ENCODE measurements around the gene PEDS1.

Gene PEDS1

DNA sequence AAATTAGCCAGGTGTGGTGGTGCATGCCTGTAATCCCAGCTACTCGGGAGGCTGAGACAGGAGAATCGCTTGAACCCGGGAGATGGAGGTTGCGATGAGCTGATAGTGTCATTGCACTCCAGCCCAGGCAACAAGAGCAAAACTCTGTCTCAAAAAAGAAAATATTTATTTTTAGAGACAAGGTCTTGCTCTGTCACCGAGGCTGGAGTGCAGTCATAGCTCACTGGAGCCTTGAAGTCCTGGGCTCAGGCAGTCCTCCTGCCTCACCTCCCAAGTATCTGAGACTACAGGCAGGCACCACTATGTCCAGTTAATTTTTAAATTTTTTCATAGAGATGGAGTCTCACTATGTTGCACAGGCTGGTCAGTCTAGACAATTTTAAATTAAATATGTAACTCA lies 20.9 kb upstream of the PEDS1 start:
- H3K79me2 ChIP-seq (ENCODE audit: insufficient read depth, low read length) = no peaks in the 10 kb centered on the region
- H3K4me2 ChIP-seq (ENCODE audit: low read length) = no peak overlapping the region
- no peak overlapping the region for H3K27ac ChIP-seq (ENCODE audit: low read depth, low read length, poor library complexity, severe bottlenecking)
- H3K4me3 ChIP-seq (ENCODE audit: low read depth, low read length, poor library complexity, severe bottlenecking) = no peak overlapping the region
- H3K9ac ChIP-seq (ENCODE audit: low read length) = no peak overlapping the region
- H3K9me3 ChIP-seq (ENCODE audit: low read length) = no peaks in the 10 kb centered on the region
- H3K36me3 ChIP-seq (ENCODE audit: insufficient read depth, low read length) = no peaks in the 10 kb centered on the region
- H3F3A ChIP-seq (ENCODE audit: insufficient read depth, low read length) = no peaks in the 10 kb centered on the region
- H3K27me3 ChIP-seq (ENCODE audit: insufficient read depth, low read length) = no peaks in the 10 kb centered on the region
- TF ChIP-seq, protein P1, sequence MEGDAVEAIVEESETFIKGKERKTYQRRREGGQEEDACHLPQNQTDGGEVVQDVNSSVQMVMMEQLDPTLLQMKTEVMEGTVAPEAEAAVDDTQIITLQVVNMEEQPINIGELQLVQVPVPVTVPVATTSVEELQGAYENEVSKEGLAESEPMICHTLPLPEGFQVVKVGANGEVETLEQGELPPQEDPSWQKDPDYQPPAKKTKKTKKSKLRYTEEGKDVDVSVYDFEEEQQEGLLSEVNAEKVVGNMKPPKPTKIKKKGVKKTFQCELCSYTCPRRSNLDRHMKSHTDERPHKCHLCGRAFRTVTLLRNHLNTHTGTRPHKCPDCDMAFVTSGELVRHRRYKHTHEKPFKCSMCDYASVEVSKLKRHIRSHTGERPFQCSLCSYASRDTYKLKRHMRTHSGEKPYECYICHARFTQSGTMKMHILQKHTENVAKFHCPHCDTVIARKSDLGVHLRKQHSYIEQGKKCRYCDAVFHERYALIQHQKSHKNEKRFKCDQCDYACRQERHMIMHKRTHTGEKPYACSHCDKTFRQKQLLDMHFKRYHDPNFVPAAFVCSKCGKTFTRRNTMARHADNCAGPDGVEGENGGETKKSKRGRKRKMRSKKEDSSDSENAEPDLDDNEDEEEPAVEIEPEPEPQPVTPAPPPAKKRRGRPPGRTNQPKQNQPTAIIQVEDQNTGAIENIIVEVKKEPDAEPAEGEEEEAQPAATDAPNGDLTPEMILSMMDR (IDR thresholded peaks at IDR 0.05; ENCODE audit: low read length) = no peak
- no peak for TF ChIP-seq EZH2 (IDR thresholded peaks at IDR 0.05; ENCODE audit: borderline replicate concordance, low read length)
- H3K4me1 ChIP-seq (ENCODE audit: insufficient read depth, low read length, severe bottlenecking) = no peaks in the 10 kb centered on the region
- H3K9me2 ChIP-seq (ENCODE audit: low read depth, low read length) = no peaks in the 10 kb centered on the region
- no peaks in the 10 kb centered on the region for H4K20me1 ChIP-seq (ENCODE audit: insufficient read depth, low read length)
- no peak overlapping the region for H2AFZ ChIP-seq (ENCODE audit: low read length)

DNA sequence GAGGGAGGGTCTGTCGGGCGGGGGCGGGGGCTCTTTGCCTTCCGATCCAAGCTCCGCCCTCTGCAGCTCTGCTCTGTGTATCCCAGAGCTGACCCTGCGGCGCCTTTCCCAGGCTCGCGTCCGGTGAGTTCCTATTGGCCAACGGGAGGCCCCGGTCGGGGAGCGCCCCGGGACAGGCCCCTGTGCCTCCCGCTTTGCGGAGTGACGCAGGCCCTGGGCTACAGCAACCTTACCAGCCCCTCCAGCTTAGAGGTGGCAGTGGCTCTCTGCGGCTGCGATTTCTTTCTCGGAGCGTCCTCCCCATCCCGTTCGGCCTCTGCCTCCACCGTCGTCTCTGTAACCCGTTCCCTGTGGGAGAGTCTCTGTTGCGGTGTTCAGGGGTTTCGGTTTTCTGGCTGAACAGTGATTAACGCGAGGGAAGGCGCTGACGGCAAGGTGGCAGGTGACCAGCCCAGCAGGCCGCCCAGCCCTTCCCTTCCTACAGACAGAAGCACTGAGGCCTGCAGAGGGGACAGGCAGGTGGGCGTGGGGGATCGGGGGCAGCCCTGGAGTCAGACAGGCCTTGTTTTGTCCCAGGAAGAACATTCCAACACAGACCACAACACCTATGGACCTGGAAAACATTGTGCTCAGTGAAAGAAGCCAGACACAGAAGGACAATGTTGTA lies 19.0 kb upstream of the PEDS1 start:
- no peak overlapping the region for H3K9ac ChIP-seq (ENCODE audit: low read length)
- no peaks in the 10 kb centered on the region for H3F3A ChIP-seq (ENCODE audit: insufficient read depth, low read length)
- H3K9me3 ChIP-seq (ENCODE audit: low read length) = no peaks in the 10 kb centered on the region
- no peaks in the 10 kb centered on the region for H3K4me1 ChIP-seq (ENCODE audit: insufficient read depth, low read length, severe bottlenecking)
- no peak overlapping the region for H3K4me3 ChIP-seq (ENCODE audit: low read depth, low read length, poor library complexity, severe bottlenecking)
- no peaks in the 10 kb centered on the region for H3K79me2 ChIP-seq (ENCODE audit: insufficient read depth, low read length)
- H3K36me3 ChIP-seq (ENCODE audit: insufficient read depth, low read length) = no peaks in the 10 kb centered on the region
- H3K27me3 ChIP-seq (ENCODE audit: insufficient read depth, low read length) = no peaks in the 10 kb centered on the region
- no peaks in the 10 kb centered on the region for H3K9me2 ChIP-seq (ENCODE audit: low read depth, low read length)
- TF ChIP-seq EZH2 (IDR thresholded peaks at IDR 0.05; ENCODE audit: borderline replicate concordance, low read length) = no peak
- TF ChIP-seq, protein P1 (IDR thresholded peaks at IDR 0.05; ENCODE audit: low read length) = no peak
- H3K4me2 ChIP-seq (ENCODE audit: low read length) = no peak overlapping the region
- H2AFZ ChIP-seq (ENCODE audit: low read length) = no peak overlapping the region
- no peaks in the 10 kb centered on the region for H4K20me1 ChIP-seq (ENCODE audit: insufficient read depth, low read length)
- H3K27ac ChIP-seq (ENCODE audit: low read depth, low read length, poor library complexity, severe bottlenecking) = no peak overlapping the region

DNA sequence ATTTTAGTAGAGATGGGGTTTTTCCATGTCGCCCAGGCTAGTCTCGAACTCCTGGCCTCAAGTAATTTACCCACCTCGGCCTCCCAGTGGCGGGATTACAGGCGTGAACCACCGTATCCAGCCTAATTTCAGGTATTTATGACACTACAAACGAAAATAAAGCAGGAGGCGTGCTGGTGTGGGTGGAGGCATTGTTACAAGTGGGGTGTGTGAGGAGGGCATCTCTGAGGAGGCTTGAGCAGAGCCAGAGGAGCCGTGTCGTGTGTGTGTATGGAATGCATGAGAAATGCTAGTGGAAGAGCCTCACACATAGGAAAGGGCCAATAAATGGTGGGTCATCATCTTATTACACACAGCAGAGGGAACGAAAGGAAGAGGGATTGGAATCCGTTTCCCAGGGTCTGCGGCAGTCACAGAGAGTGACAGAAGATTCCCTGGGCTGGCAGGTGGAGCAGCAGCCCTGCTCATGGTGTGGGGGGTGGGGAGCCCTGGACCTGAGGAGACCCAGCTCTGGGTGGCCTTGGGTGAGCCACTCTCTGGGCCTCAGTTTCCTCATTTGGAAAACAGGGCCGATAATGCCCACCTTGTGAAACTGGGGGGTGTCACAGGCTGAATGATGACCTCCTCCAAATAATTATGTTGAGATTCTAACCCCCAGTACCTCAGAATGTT lies 17.2 kb upstream of the PEDS1 start:
- no peaks in the 10 kb centered on the region for H3K36me3 ChIP-seq (ENCODE audit: insufficient read depth, low read length)
- TF ChIP-seq EZH2 (IDR thresholded peaks at IDR 0.05; ENCODE audit: borderline replicate concordance, low read length) = no peak
- TF ChIP-seq, protein P1 (IDR thresholded peaks at IDR 0.05; ENCODE audit: low read length) = no peak
- H3K4me1 ChIP-seq (ENCODE audit: insufficient read depth, low read length, severe bottlenecking) = peaks cover 9% of the 10 kb centered on the region
- no peaks in the 10 kb centered on the region for H4K20me1 ChIP-seq (ENCODE audit: insufficient read depth, low read length)
- no peak overlapping the region for H3K4me3 ChIP-seq (ENCODE audit: low read depth, low read length, poor library complexity, severe bottlenecking)
- no peaks in the 10 kb centered on the region for H3K27me3 ChIP-seq (ENCODE audit: insufficient read depth, low read length)
- no peaks in the 10 kb centered on the region for H3K9me2 ChIP-seq (ENCODE audit: low read depth, low read length)
- no peak overlapping the region for H2AFZ ChIP-seq (ENCODE audit: low read length)
- H3K9me3 ChIP-seq (ENCODE audit: low read length) = no peaks in the 10 kb centered on the region
- no peak overlapping the region for H3K9ac ChIP-seq (ENCODE audit: low read length)
- no peaks in the 10 kb centered on the region for H3K79me2 ChIP-seq (ENCODE audit: insufficient read depth, low read length)
- no peaks in the 10 kb centered on the region for H3F3A ChIP-seq (ENCODE audit: insufficient read depth, low read length)
- no peak overlapping the region for H3K4me2 ChIP-seq (ENCODE audit: low read length)
- no peak overlapping the region for H3K27ac ChIP-seq (ENCODE audit: low read depth, low read length, poor library complexity, severe bottlenecking)

Data from OCI-LY1 (cell line).